ENCODE data around the gene MRAS. TPM values are rescaled to one million over a fixed set of nuclear protein-coding genes. Genes with fewer than 3 reads are reported as not detected.

MRAS gene
- total RNA-seq, 4 donors from 2014 or later, result 107 to 289 (median 171) TPM

DNA sequence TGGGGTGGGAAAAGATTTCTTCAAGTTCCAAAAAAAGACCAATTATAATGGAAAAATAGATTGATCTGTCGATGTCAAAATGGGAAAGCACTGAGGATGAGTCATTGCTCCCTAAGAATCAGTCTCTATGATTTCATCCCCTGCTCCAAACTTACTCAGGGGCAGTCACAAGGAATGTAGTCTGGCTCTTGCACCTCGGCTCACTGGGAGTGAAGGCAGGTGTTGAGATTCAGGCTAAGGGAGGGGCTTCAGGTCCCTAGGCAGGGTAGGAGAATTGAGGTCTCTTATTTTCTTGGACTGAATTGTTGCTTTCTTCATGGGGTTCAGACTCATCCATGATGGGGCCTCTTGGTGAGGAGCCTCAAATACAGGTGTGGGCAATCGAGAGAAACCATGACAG, 100.3 kb downstream of the MRAS start:
- 87 to 90% methylated on average over 3 of the region's 3 CpGs for WGBS, 2 donors
- H3K9me3 ChIP-seq, result no peaks in the 10 kb centered on the region
- TF ChIP-seq EP300 (IDR thresholded peaks at IDR 0.05) (no peak), POLR2A (IDR thresholded peaks at IDR 0.05) (no peak)
- TF ChIP-seq, protein P1, sequence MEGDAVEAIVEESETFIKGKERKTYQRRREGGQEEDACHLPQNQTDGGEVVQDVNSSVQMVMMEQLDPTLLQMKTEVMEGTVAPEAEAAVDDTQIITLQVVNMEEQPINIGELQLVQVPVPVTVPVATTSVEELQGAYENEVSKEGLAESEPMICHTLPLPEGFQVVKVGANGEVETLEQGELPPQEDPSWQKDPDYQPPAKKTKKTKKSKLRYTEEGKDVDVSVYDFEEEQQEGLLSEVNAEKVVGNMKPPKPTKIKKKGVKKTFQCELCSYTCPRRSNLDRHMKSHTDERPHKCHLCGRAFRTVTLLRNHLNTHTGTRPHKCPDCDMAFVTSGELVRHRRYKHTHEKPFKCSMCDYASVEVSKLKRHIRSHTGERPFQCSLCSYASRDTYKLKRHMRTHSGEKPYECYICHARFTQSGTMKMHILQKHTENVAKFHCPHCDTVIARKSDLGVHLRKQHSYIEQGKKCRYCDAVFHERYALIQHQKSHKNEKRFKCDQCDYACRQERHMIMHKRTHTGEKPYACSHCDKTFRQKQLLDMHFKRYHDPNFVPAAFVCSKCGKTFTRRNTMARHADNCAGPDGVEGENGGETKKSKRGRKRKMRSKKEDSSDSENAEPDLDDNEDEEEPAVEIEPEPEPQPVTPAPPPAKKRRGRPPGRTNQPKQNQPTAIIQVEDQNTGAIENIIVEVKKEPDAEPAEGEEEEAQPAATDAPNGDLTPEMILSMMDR (IDR thresholded peaks at IDR 0.05), result no peak
- no peaks in the 10 kb centered on the region for H3K36me3 ChIP-seq
- no peak overlapping the region for H3K27ac ChIP-seq
- H3K4me1 ChIP-seq, result no peaks in the 10 kb centered on the region
- no peak overlapping the region for H3K4me3 ChIP-seq
- DNase-seq (ENCODE audit: low spot score in 2 of 2), result no peak
- H3K27me3 ChIP-seq, result no peaks in the 10 kb centered on the region

DNA sequence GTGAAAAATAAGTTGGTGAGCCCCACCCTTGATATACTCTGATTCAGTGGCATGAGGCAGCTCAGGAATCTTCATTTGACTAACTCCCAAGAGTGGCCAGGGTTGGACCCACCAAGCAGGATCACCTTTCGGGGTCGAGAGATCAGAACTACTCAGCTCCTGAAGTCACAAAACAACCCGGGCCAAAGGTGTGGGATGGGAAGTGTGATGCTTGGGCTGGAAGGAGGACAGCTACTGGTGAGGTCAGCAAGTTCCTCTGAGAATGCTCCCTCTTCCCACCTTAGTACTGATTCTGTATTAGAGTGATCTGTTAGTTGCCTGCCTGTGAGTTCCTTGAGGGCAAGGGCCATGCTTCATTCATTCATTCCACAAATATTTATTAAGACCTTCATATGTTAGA, 101.1 kb downstream of the MRAS start:
- no peak overlapping the region for H3K4me3 ChIP-seq
- WGBS, 2 donors, result 74 to 88% methylated on average over 3 of the region's 3 CpGs
- H3K36me3 ChIP-seq, result no peaks in the 10 kb centered on the region
- TF ChIP-seq, protein P1 (IDR thresholded peaks at IDR 0.05), result no peak
- TF ChIP-seq POLR2A (IDR thresholded peaks at IDR 0.05) (no peak), EP300 (IDR thresholded peaks at IDR 0.05) (no peak)
- H3K4me1 ChIP-seq, result no peaks in the 10 kb centered on the region
- H3K27ac ChIP-seq, result no peak overlapping the region
- no peak for DNase-seq (ENCODE audit: low spot score in 2 of 2)
- H3K27me3 ChIP-seq, result no peaks in the 10 kb centered on the region
- no peaks in the 10 kb centered on the region for H3K9me3 ChIP-seq

GRCh38 chr3:138450181-138450580, 101.8 kb downstream of the MRAS start:
- H3K9me3 ChIP-seq, result no peaks in the 10 kb centered on the region
- no peaks in the 10 kb centered on the region for H3K4me1 ChIP-seq
- H3K4me3 ChIP-seq, result no peak overlapping the region
- H3K36me3 ChIP-seq, result no peaks in the 10 kb centered on the region
- no peak for DNase-seq (ENCODE audit: low spot score in 2 of 2)
- no peak for TF ChIP-seq POLR2A (IDR thresholded peaks at IDR 0.05)
- TF ChIP-seq EP300 (IDR thresholded peaks at IDR 0.05), result no peak
- TF ChIP-seq, protein P1 (IDR thresholded peaks at IDR 0.05), result no peak
- no peaks in the 10 kb centered on the region for H3K27me3 ChIP-seq
- 87 to 90% methylated on average over 7 of the region's 7 CpGs for WGBS, 2 donors
- no peak overlapping the region for H3K27ac ChIP-seq

DNA sequence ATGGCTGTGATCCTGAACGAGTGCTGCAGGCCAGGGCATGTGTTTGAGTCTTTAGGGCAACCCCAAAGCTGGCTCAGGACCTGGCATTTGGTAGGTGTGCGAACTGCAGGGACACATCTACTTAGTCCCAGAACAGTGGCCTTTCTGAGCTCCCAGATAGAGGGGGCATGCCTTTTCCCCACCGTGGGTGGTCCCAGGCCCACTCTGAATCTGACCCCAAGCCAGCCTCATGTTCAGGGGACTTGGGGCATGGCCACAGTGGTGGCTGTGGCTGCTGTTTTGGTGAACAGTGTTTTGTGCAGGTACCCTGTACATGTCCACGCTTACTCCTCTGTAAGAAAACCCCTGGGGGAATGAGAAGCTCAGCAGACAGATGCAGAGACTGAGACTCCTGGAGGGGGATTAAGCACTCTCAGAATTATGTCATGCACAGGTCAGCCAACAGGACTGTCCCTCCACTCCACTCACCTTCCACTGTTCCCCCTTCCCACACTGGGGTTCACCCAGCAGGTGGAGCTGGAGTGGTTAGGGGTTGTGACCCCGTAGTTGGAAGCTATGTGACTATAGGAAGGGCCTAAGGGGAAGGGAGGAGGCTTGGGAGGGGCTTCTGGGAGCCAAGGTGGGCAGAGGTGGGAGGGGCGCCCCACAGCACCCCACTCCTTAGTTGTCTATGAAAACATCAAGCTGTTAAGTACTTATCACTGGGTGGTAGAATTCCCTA, 102.5 kb downstream of the MRAS start:
- WGBS, 2 donors, result 71 to 85% methylated on average over 5 to 6 of the region's 6 CpGs
- Histone ChIP-seq H3K4me1 (no peaks in the 10 kb centered on the region), H3K4me3 (no peak overlapping the region), H3K9me3 (no peaks in the 10 kb centered on the region), H3K27me3 (no peaks in the 10 kb centered on the region), H3K27ac (no peak overlapping the region), H3K36me3 (no peaks in the 10 kb centered on the region)
- no peak for DNase-seq (ENCODE audit: low spot score in 2 of 2)
- TF ChIP-seq, protein P1 (IDR thresholded peaks at IDR 0.05), result no peak
- TF ChIP-seq POLR2A (IDR thresholded peaks at IDR 0.05) (no peak), EP300 (IDR thresholded peaks at IDR 0.05) (no peak)

DNA sequence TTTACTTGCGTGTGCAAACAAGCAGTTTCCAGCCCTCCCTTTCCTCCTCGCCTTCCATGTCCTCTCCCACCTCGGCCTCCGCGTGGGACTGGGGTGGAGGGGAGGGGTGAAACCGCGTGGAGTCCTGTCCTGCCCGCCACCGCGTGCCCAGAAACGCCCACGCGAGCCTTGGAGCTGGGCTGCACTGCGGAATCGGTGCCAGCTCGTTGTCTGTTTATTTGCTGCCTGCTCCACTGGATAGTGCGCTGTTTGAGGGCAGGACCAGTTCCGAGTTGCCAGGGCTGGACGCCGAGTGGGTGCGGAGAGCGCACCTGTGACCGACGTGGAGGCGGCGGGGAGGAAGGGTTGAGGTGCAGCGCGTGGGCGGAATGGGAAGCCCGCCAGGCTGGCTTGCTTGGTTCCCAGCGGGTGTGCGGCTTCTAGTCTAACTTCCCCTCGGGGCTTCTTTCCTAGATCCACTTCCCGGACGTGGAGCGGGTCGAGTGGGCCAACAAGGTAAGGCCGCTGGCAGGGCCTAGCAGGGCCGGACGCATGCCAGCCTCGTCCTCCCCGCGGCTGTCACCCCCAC, 103.3 kb downstream of the MRAS start:
- H3K36me3 ChIP-seq, result no peaks in the 10 kb centered on the region
- no peak overlapping the region for H3K4me3 ChIP-seq
- no peaks in the 10 kb centered on the region for H3K27me3 ChIP-seq
- no peaks in the 10 kb centered on the region for H3K9me3 ChIP-seq
- no peak for DNase-seq (ENCODE audit: low spot score in 2 of 2)
- no peak for TF ChIP-seq POLR2A (IDR thresholded peaks at IDR 0.05)
- TF ChIP-seq, protein P1 (IDR thresholded peaks at IDR 0.05), result no peak
- TF ChIP-seq EP300 (IDR thresholded peaks at IDR 0.05), result no peak
- H3K4me1 ChIP-seq, result no peaks in the 10 kb centered on the region
- no peak overlapping the region for H3K27ac ChIP-seq
- WGBS, 2 donors, result 85 to 90% methylated on average over 43 of the region's 43 CpGs
